Activated CD4-positive, alpha-beta memory T cell treated with anti-CD3 and anti-CD28 coated beads, Interleukin-2, amount 10 ng/mL, durations not matched to agents 7 days and 5 days (primary cell): Measurements from ENCODE around the gene ADAMTS14. TPM values are rescaled to one million over a fixed set of nuclear protein-coding genes. Genes with fewer than 3 reads are reported as not detected.

Experiments
- CTCF ChIA-PET: fragments of 350-600 bp; sonication (Branson Sonifier 250); formaldehyde crosslinking; loops from one replicate; lab custom pipeline; 2021; ENCODE audit warnings: antibody characterized with exemption, inconsistent platforms; lab: Charles Lee
- POLR2A ChIA-PET: fragments of 350-600 bp; sonication (Branson Sonifier 250); formaldehyde crosslinking; loops from one replicate; lab custom pipeline; 2021; ENCODE audit warnings: antibody characterized with exemption; lab: Charles Lee
- DNase-seq: peaks from one replicate; pipeline ENCODE4 v3.0.0-alpha.2; 2020
- H3K27ac Mint-ChIP-seq: one replicate; pipeline ENCODE4 v1.8.0; 2021; ENCODE audit warnings: mild to moderate bottlenecking, mixed read lengths
- H3K27me3 Mint-ChIP-seq: one replicate; pipeline ENCODE4 v1.8.0; 2021; ENCODE audit warnings: mixed read lengths
- H3K36me3 Mint-ChIP-seq: one replicate; pipeline ENCODE4 v1.8.0; 2021; ENCODE audit warnings: low read depth, mixed read lengths
- H3K4me1 Mint-ChIP-seq: one replicate; pipeline ENCODE4 v1.8.0; 2021; ENCODE audit warnings: mixed read lengths
- H3K4me3 Mint-ChIP-seq: one replicate; pipeline ENCODE4 v1.8.0; 2021; ENCODE audit warnings: mild to moderate bottlenecking, mixed read lengths
- H3K9me3 Mint-ChIP-seq: one replicate; pipeline ENCODE4 v1.8.0; 2021; ENCODE audit warnings: mixed read lengths
- total RNA-seq, 2 experiments: library from RNA; stranded (reverse); gene quantifications; one replicate each; pipeline ENCODE4 v1.2.3, GENCODE V29; 2021

ADAMTS14 gene
- total RNA-seq, 2 experiments from 2014 or later, result not detected

- Mint-ChIP-seq H3K27ac (no peak overlapping the region), H3K4me1 (no peaks in the 10 kb centered on the region), H3K36me3 (no peaks in the 10 kb centered on the region), H3K4me3 (no peak overlapping the region), H3K9me3 (no peaks in the 10 kb centered on the region), H3K27me3 (no peaks in the 10 kb centered on the region)
- no peak for DNase-seq
- POLR2A ChIA-PET, result no interaction called here
- CTCF ChIA-PET, result no interaction called here
These were observed 103.6 kb downstream of the ADAMTS14 start for GRCh38 chr10:70775679-70776454.

GRCh38 chr10:70776455-70777005, 104.2 kb downstream of the ADAMTS14 start:
- ChIA-PET CTCF (no interaction called here), POLR2A (no interaction called here)
- Mint-ChIP-seq H3K9me3 (no peaks in the 10 kb centered on the region), H3K27me3 (no peaks in the 10 kb centered on the region), H3K4me3 (no peak overlapping the region), H3K36me3 (no peaks in the 10 kb centered on the region), H3K27ac (no peak overlapping the region), H3K4me1 (no peaks in the 10 kb centered on the region)
- no peak for DNase-seq

- H3K27me3 Mint-ChIP-seq, result no peaks in the 10 kb centered on the region
- H3K9me3 Mint-ChIP-seq, result no peaks in the 10 kb centered on the region
- no peak for DNase-seq
- ChIA-PET POLR2A (no interaction called here), CTCF (no interaction called here)
- no peaks in the 10 kb centered on the region for H3K36me3 Mint-ChIP-seq
- H3K27ac Mint-ChIP-seq, result no peak overlapping the region
- no peak overlapping the region for H3K4me3 Mint-ChIP-seq
- H3K4me1 Mint-ChIP-seq, result no peaks in the 10 kb centered on the region
These were observed 105.0 kb downstream of the ADAMTS14 start for GRCh38 chr10:70777063-70777875.

GRCh38 chr10:70778267-70778924, 106.1 kb downstream of the ADAMTS14 start:
- no peak for DNase-seq
- Mint-ChIP-seq H3K4me3 (no peak overlapping the region), H3K36me3 (no peaks in the 10 kb centered on the region), H3K9me3 (no peaks in the 10 kb centered on the region), H3K27me3 (no peaks in the 10 kb centered on the region), H3K4me1 (no peaks in the 10 kb centered on the region), H3K27ac (no peak overlapping the region)
- ChIA-PET CTCF (no interaction called here), POLR2A (no interaction called here)

GRCh38 chr10:70779088-70779487, 106.8 kb downstream of the ADAMTS14 start:
- no peaks in the 10 kb centered on the region for H3K9me3 Mint-ChIP-seq
- DNase-seq, result no peak
- H3K36me3 Mint-ChIP-seq, result no peaks in the 10 kb centered on the region
- no peaks in the 10 kb centered on the region for H3K4me1 Mint-ChIP-seq
- ChIA-PET POLR2A (no interaction called here), CTCF (no interaction called here)
- no peak overlapping the region for H3K27ac Mint-ChIP-seq
- no peak overlapping the region for H3K4me3 Mint-ChIP-seq
- H3K27me3 Mint-ChIP-seq, result no peaks in the 10 kb centered on the region

GRCh38 chr10:70779511-70780369, 107.4 kb downstream of the ADAMTS14 start:
- CTCF ChIA-PET, result no interaction called here
- POLR2A ChIA-PET, result no interaction called here
- Mint-ChIP-seq H3K4me3 (no peak overlapping the region), H3K36me3 (no peaks in the 10 kb centered on the region), H3K27me3 (no peaks in the 10 kb centered on the region), H3K9me3 (no peaks in the 10 kb centered on the region), H3K4me1 (peaks cover 1% of the 10 kb centered on the region), H3K27ac (no peak overlapping the region)
- DNase-seq, result no peak

GRCh38 chr10:70780370-70780760, 108.1 kb downstream of the ADAMTS14 start:
- H3K36me3 Mint-ChIP-seq, result no peaks in the 10 kb centered on the region
- H3K27me3 Mint-ChIP-seq, result no peaks in the 10 kb centered on the region
- H3K4me1 Mint-ChIP-seq, result peaks cover 6% of the 10 kb centered on the region
- H3K4me3 Mint-ChIP-seq, result no peak overlapping the region
- H3K27ac Mint-ChIP-seq, result no peak overlapping the region
- no peaks in the 10 kb centered on the region for H3K9me3 Mint-ChIP-seq
- CTCF ChIA-PET, result no interaction called here
- POLR2A ChIA-PET, result no interaction called here
- no peak for DNase-seq

GRCh38 chr10:70780772-70781171, 108.5 kb downstream of the ADAMTS14 start:
- no peak overlapping the region for H3K4me3 Mint-ChIP-seq
- peaks cover 6% of the 10 kb centered on the region for H3K4me1 Mint-ChIP-seq
- CTCF ChIA-PET, result no interaction called here
- POLR2A ChIA-PET, result no interaction called here
- no peaks in the 10 kb centered on the region for H3K36me3 Mint-ChIP-seq
- no peak overlapping the region for H3K27ac Mint-ChIP-seq
- DNase-seq, result no peak
- no peaks in the 10 kb centered on the region for H3K27me3 Mint-ChIP-seq
- no peaks in the 10 kb centered on the region for H3K9me3 Mint-ChIP-seq

GRCh38 chr10:70781461-70782051, 109.2 kb downstream of the ADAMTS14 start:
- CTCF ChIA-PET, result no interaction called here
- H3K9me3 Mint-ChIP-seq, result no peaks in the 10 kb centered on the region

GRCh38 chr10:70782086-70782745, 109.9 kb downstream of the ADAMTS14 start:
- Mint-ChIP-seq H3K27me3 (peaks cover 6% of the 10 kb centered on the region), H3K4me3 (no peak overlapping the region), H3K27ac (no peak overlapping the region), H3K4me1 (peaks cover 13% of the 10 kb centered on the region), H3K36me3 (no peaks in the 10 kb centered on the region), H3K9me3 (no peaks in the 10 kb centered on the region)
- no peak for DNase-seq
- ChIA-PET POLR2A (no interaction called here), CTCF (no interaction called here)

More at GRCh38 chr10:70781461-70782051, 109.2 kb downstream of the ADAMTS14 start:
- Mint-ChIP-seq H3K4me1 (peaks cover 8% of the 10 kb centered on the region), H3K27ac (no peak overlapping the region), H3K36me3 (no peaks in the 10 kb centered on the region), H3K4me3 (no peak overlapping the region), H3K27me3 (peaks cover 2% of the 10 kb centered on the region)
- DNase-seq, result no peak
- POLR2A ChIA-PET, result no interaction called here

- peaks cover 15% of the 10 kb centered on the region for H3K4me1 Mint-ChIP-seq
- H3K27me3 Mint-ChIP-seq, result peaks cover 6% of the 10 kb centered on the region
- H3K36me3 Mint-ChIP-seq, result no peaks in the 10 kb centered on the region
- no peak overlapping the region for H3K27ac Mint-ChIP-seq
- ChIA-PET POLR2A (no interaction called here), CTCF (interaction anchor here (0.6 kb wide), 1 partner anchor 823 kb away, joined by 4 read pairs; no protein-coding TSS in a partner anchor)
- no peak for DNase-seq
- H3K9me3 Mint-ChIP-seq, result no peaks in the 10 kb centered on the region
- no peak overlapping the region for H3K4me3 Mint-ChIP-seq
These were observed 110.7 kb downstream of the ADAMTS14 start for GRCh38 chr10:70782746-70783680.
